ENCODE measurements around the gene ANGPTL4.

DNA sequence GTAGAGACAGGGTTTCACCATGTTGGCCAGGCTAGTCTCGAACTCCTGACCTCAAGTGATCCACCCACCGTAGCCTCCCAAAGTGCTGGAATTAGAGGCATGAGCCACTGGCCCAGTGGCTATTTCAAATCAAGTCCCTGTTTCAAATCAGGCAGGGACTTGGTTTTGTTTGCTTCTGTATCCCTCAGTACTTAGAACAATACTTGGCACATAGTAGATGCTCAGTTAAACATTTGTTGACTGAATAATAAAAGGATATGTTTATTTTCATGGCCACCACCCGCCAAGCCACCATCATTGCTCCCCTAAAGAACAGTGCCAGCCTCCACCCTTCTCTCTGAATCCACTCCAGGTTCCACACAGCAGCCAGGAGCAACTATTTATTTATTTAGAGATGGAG is 38.5 kb upstream of the ANGPTL4 start:
- TF ChIP-seq, protein P1, sequence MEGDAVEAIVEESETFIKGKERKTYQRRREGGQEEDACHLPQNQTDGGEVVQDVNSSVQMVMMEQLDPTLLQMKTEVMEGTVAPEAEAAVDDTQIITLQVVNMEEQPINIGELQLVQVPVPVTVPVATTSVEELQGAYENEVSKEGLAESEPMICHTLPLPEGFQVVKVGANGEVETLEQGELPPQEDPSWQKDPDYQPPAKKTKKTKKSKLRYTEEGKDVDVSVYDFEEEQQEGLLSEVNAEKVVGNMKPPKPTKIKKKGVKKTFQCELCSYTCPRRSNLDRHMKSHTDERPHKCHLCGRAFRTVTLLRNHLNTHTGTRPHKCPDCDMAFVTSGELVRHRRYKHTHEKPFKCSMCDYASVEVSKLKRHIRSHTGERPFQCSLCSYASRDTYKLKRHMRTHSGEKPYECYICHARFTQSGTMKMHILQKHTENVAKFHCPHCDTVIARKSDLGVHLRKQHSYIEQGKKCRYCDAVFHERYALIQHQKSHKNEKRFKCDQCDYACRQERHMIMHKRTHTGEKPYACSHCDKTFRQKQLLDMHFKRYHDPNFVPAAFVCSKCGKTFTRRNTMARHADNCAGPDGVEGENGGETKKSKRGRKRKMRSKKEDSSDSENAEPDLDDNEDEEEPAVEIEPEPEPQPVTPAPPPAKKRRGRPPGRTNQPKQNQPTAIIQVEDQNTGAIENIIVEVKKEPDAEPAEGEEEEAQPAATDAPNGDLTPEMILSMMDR (IDR thresholded peaks at IDR 0.05) = no peak
- no peak for TF ChIP-seq POLR2AphosphoS5 (IDR thresholded peaks at IDR 0.05)
- TF ChIP-seq POLR2A (IDR thresholded peaks at IDR 0.05) = no peak
- TF ChIP-seq EP300 (IDR thresholded peaks at IDR 0.05) = no peak
